Colonic mucosa (tissue), 4 donors: ENCODE data around the gene ATP7B. TPM values are rescaled to one million over a fixed set of nuclear protein-coding genes. Genes with fewer than 3 reads are reported as not detected.

Experiments used
- DNase-seq: peaks from one replicate; pipeline ENCODE4 v3.0.0-alpha.2; 2020
- H3K27ac ChIP-seq: fragments of 200-600 bp; one replicate; pipeline ENCODE4 v1.8.0; 2021
- H3K27me3 ChIP-seq: fragments of 200-600 bp; one replicate; pipeline ENCODE4 v1.8.0; 2021
- H3K36me3 ChIP-seq: fragments of 200-600 bp; one replicate; pipeline ENCODE4 v1.8.0; 2021
- H3K4me1 ChIP-seq: fragments of 200-600 bp; one replicate; pipeline ENCODE4 v1.8.0; 2021; ENCODE audit warnings: mild to moderate bottlenecking
- H3K4me3 ChIP-seq: fragments of 200-600 bp; one replicate; pipeline ENCODE4 v1.8.0; 2021
- H3K9ac ChIP-seq, 2 donors: one replicate each; pipeline ENCODE4 v1.7.0; 2013; ENCODE audit warnings: control low read depth in 2 of 2, low read depth in 2 of 2, low read length in 2 of 2
- H3K9me3 ChIP-seq: fragments of 200-600 bp; one replicate; pipeline ENCODE4 v1.8.0; 2021
- intact Hi-C: fragments of 100-400 bp; cut with DNase I; formaldehyde crosslinking; loops from one replicate; pipeline ENCODE4 v1.14.1; 2022
- total RNA-seq, 2 donors: library from RNA; stranded (reverse); fragmentation: NEBNext Ultra II Directional in 1 of 2; extraction: Animal tissue kit (Norgen Biotek cat#: 25700) in 1 of 2; gene quantifications; one replicate each; pipeline ENCODE4 v1.2.1, GENCODE V29; 2021
- TF ChIP-seq, protein P1 (sequence below): fragments of 200-600 bp; IDR thresholded peaks from one replicate; pipeline ENCODE4 v1.8.0; 2022; ENCODE audit warnings: antibody characterized with exemption, mild to moderate bottlenecking
- donor health status: healthy.
- donor health status: DM: no; HTN: no; CAD: no.
- donor health status: DM: no; HTN: no; CAD: no.

The ATP7B gene
- total RNA-seq, result 10 to 100 TPM; 14.0 to 18.8 TPM

DNA sequence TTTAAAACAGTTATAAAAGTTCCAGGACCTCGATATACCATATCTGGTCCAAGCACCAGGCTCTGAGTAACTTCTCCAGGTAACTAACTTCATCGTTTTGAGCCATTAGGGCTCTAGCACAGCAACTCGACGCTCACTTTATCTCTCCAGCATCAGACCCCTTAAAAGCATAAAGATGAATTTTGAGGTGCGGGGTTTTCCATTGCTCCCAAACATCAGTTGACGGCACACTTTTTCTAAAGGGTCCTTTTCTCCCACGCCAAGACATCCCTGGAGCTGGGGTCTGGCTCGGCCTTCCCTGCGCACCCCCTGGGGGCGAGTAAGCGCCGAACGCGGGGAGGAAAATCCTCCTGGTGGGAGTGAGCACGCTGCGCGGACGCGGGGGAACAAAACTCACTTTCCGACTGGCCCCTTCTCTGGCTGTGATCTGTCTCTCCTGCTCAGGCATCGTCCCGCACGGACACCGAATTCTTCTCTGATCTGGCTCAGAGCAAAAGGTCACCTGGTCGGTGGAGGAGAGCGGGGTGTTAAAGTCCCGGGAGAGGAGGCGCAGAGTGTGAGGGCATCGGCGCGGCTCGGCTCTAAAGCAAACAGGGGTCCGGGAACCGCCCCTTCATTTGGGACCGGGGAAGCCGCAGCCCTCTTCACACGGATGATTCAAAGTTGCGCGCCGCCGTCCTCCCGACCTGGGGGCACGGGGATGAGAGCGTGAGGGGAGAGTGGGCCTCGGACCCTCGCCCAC is at the start of gene ATP7B:
Gene ATP7B (minus strand): TSS at position 561 of the 742 bp plus-strand sequence. CDS start 113 bp downstream, at position 448.
- peak within 1 kb of the TSS; percentile 99 for H3K4me3 ChIP-seq
- intact Hi-C loops, result no loop called here
- TF ChIP-seq, protein P1, sequence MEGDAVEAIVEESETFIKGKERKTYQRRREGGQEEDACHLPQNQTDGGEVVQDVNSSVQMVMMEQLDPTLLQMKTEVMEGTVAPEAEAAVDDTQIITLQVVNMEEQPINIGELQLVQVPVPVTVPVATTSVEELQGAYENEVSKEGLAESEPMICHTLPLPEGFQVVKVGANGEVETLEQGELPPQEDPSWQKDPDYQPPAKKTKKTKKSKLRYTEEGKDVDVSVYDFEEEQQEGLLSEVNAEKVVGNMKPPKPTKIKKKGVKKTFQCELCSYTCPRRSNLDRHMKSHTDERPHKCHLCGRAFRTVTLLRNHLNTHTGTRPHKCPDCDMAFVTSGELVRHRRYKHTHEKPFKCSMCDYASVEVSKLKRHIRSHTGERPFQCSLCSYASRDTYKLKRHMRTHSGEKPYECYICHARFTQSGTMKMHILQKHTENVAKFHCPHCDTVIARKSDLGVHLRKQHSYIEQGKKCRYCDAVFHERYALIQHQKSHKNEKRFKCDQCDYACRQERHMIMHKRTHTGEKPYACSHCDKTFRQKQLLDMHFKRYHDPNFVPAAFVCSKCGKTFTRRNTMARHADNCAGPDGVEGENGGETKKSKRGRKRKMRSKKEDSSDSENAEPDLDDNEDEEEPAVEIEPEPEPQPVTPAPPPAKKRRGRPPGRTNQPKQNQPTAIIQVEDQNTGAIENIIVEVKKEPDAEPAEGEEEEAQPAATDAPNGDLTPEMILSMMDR, result no peak

DNA sequence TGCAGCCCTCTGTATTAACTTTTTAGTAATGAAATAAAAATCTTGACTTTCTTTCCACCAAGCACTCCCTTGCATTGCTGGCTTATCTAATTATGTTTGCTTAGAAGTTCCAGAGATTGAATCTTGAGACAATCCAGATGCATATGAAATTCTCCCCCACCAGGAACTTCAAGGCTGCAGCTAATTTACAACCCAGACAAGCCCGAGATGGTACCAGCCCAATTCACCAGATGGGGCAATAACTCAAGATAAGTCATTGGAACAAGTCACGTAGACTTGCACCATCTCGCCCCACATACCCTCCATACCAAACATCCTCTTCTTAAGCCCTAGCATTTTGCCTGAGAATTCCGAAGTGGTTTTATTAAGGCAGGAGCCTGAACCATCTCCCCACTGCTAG is 42.2 kb upstream of the ATP7B start:
- no peak for DNase-seq
- no peaks in the 10 kb centered on the region for H3K36me3 ChIP-seq
- no peak overlapping the region for H3K4me3 ChIP-seq
- TF ChIP-seq, protein P1, result no peak
- no peaks in the 10 kb centered on the region for H3K9me3 ChIP-seq
- no peaks in the 10 kb centered on the region for H3K4me1 ChIP-seq
- H3K9ac ChIP-seq, result no peak overlapping the region
- intact Hi-C loops, result no loop called here
- H3K27ac ChIP-seq, result no peak overlapping the region
- no peaks in the 10 kb centered on the region for H3K27me3 ChIP-seq

More for the DNA sequence above, at the start of gene ATP7B:
- Histone ChIP-seq H3K27ac (peak within 1 kb of the TSS; percentile 54), H3K9ac (peak within 1 kb of the TSS; percentile 55 to 67), H3K27me3 (no peaks in the 10 kb centered on the region), H3K4me1 (peaks cover 5% of the 10 kb centered on the region), H3K9me3 (no peaks in the 10 kb centered on the region), H3K36me3 (no peaks in the 10 kb centered on the region)
- peak; percentile 41 for DNase-seq

DNA sequence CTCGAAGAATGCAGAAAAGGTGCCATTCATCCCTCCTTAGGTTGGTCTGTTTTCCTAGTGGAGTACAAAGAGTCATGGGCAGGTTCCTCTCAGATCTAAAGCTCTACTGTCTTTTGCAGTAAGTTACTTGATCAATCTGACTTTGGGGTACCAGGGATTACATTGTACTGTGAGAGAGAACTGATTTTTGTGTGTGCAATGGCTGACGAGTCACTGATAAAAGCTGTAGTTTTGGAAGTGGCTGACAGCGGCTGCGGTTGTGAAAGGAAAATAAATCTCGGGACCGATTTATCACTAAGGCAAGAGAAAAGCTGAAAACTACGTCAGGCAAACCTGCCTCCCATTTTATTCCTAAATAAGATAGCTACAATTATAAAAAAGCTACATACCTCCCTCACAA is 40.1 kb upstream of the ATP7B start:
- DNase-seq, result no peak
- TF ChIP-seq, protein P1, result no peak
- intact Hi-C loops, result no loop called here

DNA sequence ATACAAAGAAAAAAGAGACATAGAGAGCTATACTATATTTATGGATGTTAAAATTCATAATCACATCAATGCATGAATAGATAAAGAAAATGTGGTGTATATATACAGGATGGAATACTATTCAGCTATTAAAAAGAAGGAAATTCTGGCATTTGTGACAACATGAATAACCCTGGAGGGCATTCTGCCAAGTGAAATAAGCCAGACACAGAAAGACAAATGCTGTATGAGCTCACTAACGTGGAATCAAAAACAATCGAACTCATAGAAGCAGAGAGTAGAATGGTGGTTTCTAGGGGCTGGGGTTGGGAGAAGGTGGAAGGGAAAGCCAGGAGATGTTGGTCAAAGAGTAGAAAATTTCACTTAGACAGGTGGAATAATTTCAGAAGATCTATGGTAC is 37.3 kb upstream of the ATP7B start:
- TF ChIP-seq, protein P1, result no peak
- H3K4me1 ChIP-seq, result no peaks in the 10 kb centered on the region
- H3K36me3 ChIP-seq, result no peaks in the 10 kb centered on the region
- intact Hi-C loops, result no loop called here
- no peak for DNase-seq
- H3K27ac ChIP-seq, result no peak overlapping the region
- H3K9ac ChIP-seq, result no peak overlapping the region
- no peaks in the 10 kb centered on the region for H3K9me3 ChIP-seq
- no peaks in the 10 kb centered on the region for H3K27me3 ChIP-seq
- H3K4me3 ChIP-seq, result no peak overlapping the region

More for the DNA sequence above, 40.1 kb upstream of the ATP7B start:
- Histone ChIP-seq H3K9me3 (no peaks in the 10 kb centered on the region), H3K27ac (no peak overlapping the region), H3K4me1 (no peaks in the 10 kb centered on the region), H3K4me3 (no peak overlapping the region), H3K27me3 (no peaks in the 10 kb centered on the region), H3K36me3 (no peaks in the 10 kb centered on the region), H3K9ac (no peak overlapping the region)

DNA sequence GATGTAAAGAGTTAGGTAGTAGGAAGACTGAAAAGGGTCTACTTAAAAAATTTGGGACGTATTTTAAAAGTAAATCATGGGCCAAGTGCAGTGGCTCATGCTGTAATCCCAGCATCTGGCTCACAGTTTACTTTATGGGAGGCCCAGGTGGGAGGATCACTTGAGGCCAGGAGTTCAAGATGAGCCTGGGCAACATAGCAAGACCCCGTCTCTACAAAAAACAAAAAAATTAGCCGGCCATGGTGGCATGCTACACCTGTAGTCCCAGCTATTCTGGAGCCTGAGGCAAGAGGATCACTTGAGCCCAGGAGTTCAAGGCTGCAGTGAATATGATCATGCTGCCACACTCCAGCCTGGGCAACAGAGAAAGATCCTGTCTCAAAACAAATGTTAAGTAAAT is 36.2 kb upstream of the ATP7B start:
- no peak overlapping the region for H3K27ac ChIP-seq
- H3K9me3 ChIP-seq, result no peaks in the 10 kb centered on the region
- TF ChIP-seq, protein P1, result no peak
- no peaks in the 10 kb centered on the region for H3K27me3 ChIP-seq
- DNase-seq, result no peak
- intact Hi-C loops, result no loop called here
- H3K4me3 ChIP-seq, result no peak overlapping the region
- no peaks in the 10 kb centered on the region for H3K4me1 ChIP-seq
- H3K36me3 ChIP-seq, result no peaks in the 10 kb centered on the region
- no peak overlapping the region for H3K9ac ChIP-seq
